ENCODE data around the gene ERF. TPM values are rescaled to one million over a fixed set of nuclear protein-coding genes. Genes with fewer than 3 reads are reported as not detected.
A peak's percentile ranks its signal among the peaks of the same experiment; 100 is the strongest.

ERF gene
- total RNA-seq, 1 donor from 2014 or later: 64.5 TPM

- Mint-ChIP-seq H3K36me3 (ENCODE audit: low read depth) (peaks cover 11% of the 10 kb centered on the region), H3K4me3 (ENCODE audit: unreplicated experiment) (no peak overlapping the region), H3K27ac (ENCODE audit: unreplicated experiment) (no peak overlapping the region), H3K4me1 (ENCODE audit: low read depth) (no peaks in the 10 kb centered on the region), H3K27me3 (ENCODE audit: low read depth) (no peaks in the 10 kb centered on the region), H3K9me3 (ENCODE audit: low read depth) (no peaks in the 10 kb centered on the region)
- TF ChIP-seq, protein P1, sequence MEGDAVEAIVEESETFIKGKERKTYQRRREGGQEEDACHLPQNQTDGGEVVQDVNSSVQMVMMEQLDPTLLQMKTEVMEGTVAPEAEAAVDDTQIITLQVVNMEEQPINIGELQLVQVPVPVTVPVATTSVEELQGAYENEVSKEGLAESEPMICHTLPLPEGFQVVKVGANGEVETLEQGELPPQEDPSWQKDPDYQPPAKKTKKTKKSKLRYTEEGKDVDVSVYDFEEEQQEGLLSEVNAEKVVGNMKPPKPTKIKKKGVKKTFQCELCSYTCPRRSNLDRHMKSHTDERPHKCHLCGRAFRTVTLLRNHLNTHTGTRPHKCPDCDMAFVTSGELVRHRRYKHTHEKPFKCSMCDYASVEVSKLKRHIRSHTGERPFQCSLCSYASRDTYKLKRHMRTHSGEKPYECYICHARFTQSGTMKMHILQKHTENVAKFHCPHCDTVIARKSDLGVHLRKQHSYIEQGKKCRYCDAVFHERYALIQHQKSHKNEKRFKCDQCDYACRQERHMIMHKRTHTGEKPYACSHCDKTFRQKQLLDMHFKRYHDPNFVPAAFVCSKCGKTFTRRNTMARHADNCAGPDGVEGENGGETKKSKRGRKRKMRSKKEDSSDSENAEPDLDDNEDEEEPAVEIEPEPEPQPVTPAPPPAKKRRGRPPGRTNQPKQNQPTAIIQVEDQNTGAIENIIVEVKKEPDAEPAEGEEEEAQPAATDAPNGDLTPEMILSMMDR (IDR thresholded peaks at IDR 0.05): peak; percentile 87
- DNase-seq (ENCODE audit: low spot score): no peak
These were observed 41.0 kb upstream of the ERF start for GRCh38 chr19:42295831-42296525.

DNA sequence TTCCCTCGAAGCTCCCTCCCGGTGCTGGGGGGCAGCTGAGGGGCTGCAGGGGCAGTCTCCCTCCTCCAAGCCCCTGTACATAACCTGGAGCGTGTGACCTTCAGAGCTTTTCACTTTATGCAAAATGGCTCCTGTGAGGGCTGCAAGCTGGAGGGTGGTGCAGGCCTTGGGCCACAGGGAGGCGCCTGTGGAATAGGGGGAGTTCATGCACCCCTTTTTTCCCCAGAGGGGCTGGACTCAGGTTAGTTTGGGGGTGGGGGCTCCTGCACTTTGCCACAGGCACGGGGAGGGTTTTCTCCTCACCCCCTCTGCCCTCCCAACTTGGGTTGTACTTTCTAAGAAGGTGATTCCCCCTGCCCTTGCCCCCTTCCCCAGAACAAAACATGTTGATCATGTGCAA is 40.4 kb upstream of the ERF start:
- H3K4me1 Mint-ChIP-seq (ENCODE audit: low read depth): no peaks in the 10 kb centered on the region
- no peaks in the 10 kb centered on the region for H3K27me3 Mint-ChIP-seq (ENCODE audit: low read depth)
- H3K4me3 Mint-ChIP-seq (ENCODE audit: unreplicated experiment): no peak overlapping the region
- TF ChIP-seq, protein P1 (IDR thresholded peaks at IDR 0.05): no peak
- H3K9me3 Mint-ChIP-seq (ENCODE audit: low read depth): no peaks in the 10 kb centered on the region
- no peak for DNase-seq (ENCODE audit: low spot score)
- peaks cover 11% of the 10 kb centered on the region for H3K36me3 Mint-ChIP-seq (ENCODE audit: low read depth)
- no peak overlapping the region for H3K27ac Mint-ChIP-seq (ENCODE audit: unreplicated experiment)

GRCh38 chr19:42294471-42295137 is 39.7 kb upstream of the ERF start:
- Mint-ChIP-seq H3K4me3 (ENCODE audit: unreplicated experiment) (no peak overlapping the region), H3K9me3 (ENCODE audit: low read depth) (no peaks in the 10 kb centered on the region), H3K27ac (ENCODE audit: unreplicated experiment) (no peak overlapping the region), H3K36me3 (ENCODE audit: low read depth) (peaks cover 11% of the 10 kb centered on the region), H3K27me3 (ENCODE audit: low read depth) (no peaks in the 10 kb centered on the region), H3K4me1 (ENCODE audit: low read depth) (no peaks in the 10 kb centered on the region)
- no peak for DNase-seq (ENCODE audit: low spot score)
- TF ChIP-seq, protein P1 (IDR thresholded peaks at IDR 0.05): no peak

DNA sequence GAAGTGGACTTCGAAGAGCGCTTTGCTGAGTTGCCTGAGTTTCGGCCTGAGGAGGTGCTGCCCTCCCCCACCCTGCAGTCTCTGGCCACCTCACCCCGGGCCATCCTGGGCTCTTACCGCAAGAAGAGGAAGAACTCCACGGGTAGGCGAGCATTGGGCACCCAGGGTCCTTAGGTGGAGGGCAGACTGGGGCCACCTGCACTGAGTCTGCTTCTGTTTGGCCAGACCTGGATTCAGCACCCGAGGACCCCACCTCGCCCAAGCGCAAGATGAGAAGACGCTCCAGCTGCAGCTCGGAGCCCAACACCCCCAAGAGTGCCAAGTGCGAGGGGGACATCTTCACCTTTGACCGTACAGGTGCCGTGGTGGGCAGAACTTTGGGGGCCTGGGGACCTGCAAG is 39.0 kb upstream of the ERF start:
- Mint-ChIP-seq H3K36me3 (ENCODE audit: low read depth) (peaks cover 13% of the 10 kb centered on the region), H3K27ac (ENCODE audit: unreplicated experiment) (no peak overlapping the region), H3K9me3 (ENCODE audit: low read depth) (no peaks in the 10 kb centered on the region), H3K4me3 (ENCODE audit: unreplicated experiment) (no peak overlapping the region), H3K27me3 (ENCODE audit: low read depth) (no peaks in the 10 kb centered on the region), H3K4me1 (ENCODE audit: low read depth) (no peaks in the 10 kb centered on the region)
- TF ChIP-seq, protein P1 (IDR thresholded peaks at IDR 0.05): no peak
- no peak for DNase-seq (ENCODE audit: low spot score)

DNA sequence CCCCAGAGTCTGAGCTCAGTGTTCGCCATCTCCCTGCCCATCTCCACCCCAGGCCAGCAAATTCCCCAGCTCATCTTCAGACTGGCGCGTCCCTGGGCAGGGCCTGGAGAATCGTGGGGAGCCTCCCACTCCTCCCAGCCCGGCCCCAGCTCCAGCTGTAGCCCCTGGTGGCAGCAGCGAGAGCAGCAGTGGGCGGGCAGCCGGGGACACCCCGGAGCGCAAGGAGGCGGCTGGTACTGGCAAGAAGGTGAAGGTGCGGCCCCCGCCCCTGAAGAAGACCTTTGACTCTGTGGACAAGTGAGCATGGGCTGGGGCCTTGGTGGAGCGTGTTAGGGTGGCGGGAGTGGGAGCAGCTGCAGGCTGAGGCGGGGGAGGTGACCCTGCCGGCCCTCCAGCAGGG is 38.6 kb upstream of the ERF start:
- TF ChIP-seq, protein P1 (IDR thresholded peaks at IDR 0.05): peak; percentile 38
- Mint-ChIP-seq H3K36me3 (ENCODE audit: low read depth) (peaks cover 13% of the 10 kb centered on the region), H3K4me1 (ENCODE audit: low read depth) (no peaks in the 10 kb centered on the region), H3K4me3 (ENCODE audit: unreplicated experiment) (no peak overlapping the region), H3K27me3 (ENCODE audit: low read depth) (no peaks in the 10 kb centered on the region), H3K27ac (ENCODE audit: unreplicated experiment) (no peak overlapping the region), H3K9me3 (ENCODE audit: low read depth) (no peaks in the 10 kb centered on the region)
- peak; percentile 95 for DNase-seq (ENCODE audit: low spot score)

Measured in chondrocyte (in vitro differentiated cells).